Activated naive CD8-positive, alpha-beta T cell treated with anti-CD3 and anti-CD28 coated beads, Interleukin-2, amount 50 U/mL, for 24 hours (primary cell): ENCODE data around the gene TRABD2B.

ENCODE experiments used
- ATAC-seq: fragments of 150-1000 bp; cut with Tn5 transposase; one replicate; pipeline ENCODE4 v1.10.0; 2021
- DNase-seq: peaks from one replicate; pipeline ENCODE4 v3.0.0; 2021
- H3K27ac Mint-ChIP-seq: one replicate; pipeline ENCODE4 v1.8.0; 2021; ENCODE audit warnings: mild to moderate bottlenecking, mixed read lengths
- H3K27me3 Mint-ChIP-seq: one replicate; pipeline ENCODE4 v1.8.0; 2021; ENCODE audit warnings: mixed read lengths
- H3K36me3 Mint-ChIP-seq: one replicate; pipeline ENCODE4 v1.8.0; 2021; ENCODE audit warnings: low read depth, mixed read lengths
- H3K4me1 Mint-ChIP-seq: one replicate; pipeline ENCODE4 v1.8.0; 2021; ENCODE audit warnings: mixed read lengths
- H3K4me3 Mint-ChIP-seq: one replicate; pipeline ENCODE4 v1.8.0; 2021; ENCODE audit warnings: mild to moderate bottlenecking, moderate library complexity, mixed read lengths
- H3K9me3 Mint-ChIP-seq: one replicate; pipeline ENCODE4 v1.8.0; 2021; ENCODE audit warnings: mixed read lengths

TRABD2B gene

GRCh38 chr1:47890779-47891178, 106.4 kb downstream of the TRABD2B start:
- H3K27ac Mint-ChIP-seq, result no peak overlapping the region
- no peaks in the 10 kb centered on the region for H3K36me3 Mint-ChIP-seq
- H3K9me3 Mint-ChIP-seq, result no peaks in the 10 kb centered on the region
- ATAC-seq, result no peak
- no peak overlapping the region for H3K4me3 Mint-ChIP-seq
- peaks cover 6% of the 10 kb centered on the region for H3K27me3 Mint-ChIP-seq
- DNase-seq, result no peak
- H3K4me1 Mint-ChIP-seq, result no peaks in the 10 kb centered on the region

- Mint-ChIP-seq H3K36me3 (no peaks in the 10 kb centered on the region), H3K9me3 (no peaks in the 10 kb centered on the region), H3K27me3 (peaks cover 4% of the 10 kb centered on the region), H3K27ac (no peak overlapping the region), H3K4me1 (no peaks in the 10 kb centered on the region), H3K4me3 (no peak overlapping the region)
- DNase-seq, result no peak
- no peak for ATAC-seq
Observed at GRCh38 chr1:47888294-47888629, 108.9 kb downstream of the TRABD2B start.

DNA sequence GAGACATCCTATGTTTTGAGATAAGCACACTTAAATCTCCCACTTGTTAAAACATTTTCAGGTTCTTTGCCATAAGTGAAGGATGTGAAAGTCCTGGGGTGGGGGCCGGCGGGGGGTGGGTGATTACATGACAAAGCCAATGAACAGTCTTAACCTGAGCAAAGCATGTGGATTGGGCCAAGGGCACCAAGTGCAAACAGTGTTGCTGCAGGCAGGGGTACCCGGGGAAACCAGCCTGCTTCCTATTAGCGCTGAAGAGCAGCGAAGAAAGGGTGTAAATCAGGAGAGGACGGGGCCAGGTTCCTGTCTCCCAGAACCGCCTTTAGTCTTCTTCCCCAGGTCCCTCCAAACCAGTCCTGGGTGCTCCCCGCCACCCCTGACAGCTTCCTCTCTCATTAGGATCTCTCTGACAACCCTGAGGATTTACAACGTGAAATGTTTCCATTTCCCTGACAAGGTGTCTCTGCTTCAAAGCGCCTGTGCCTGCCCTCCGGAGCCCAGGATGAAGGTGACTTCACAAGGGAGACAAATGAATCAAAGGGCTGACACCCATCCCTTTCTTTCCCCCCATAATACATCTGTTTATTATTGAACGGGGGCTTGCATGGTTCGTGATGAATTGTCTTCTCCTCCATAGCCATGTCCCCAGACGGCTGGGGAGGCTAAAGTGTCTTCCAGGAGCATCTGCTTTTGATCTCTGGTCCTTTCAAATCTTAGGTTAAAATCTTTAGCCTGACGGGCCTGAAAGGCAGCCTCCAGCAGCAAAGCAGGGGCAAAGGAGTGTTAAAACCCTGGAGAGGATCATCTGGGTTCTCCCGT, 109.5 kb downstream of the TRABD2B start:
- no peak for DNase-seq
- Mint-ChIP-seq H3K36me3 (no peaks in the 10 kb centered on the region), H3K27ac (no peak overlapping the region), H3K9me3 (no peaks in the 10 kb centered on the region), H3K4me3 (no peak overlapping the region), H3K4me1 (no peaks in the 10 kb centered on the region), H3K27me3 (peaks cover 4% of the 10 kb centered on the region)
- ATAC-seq, result no peak

DNA sequence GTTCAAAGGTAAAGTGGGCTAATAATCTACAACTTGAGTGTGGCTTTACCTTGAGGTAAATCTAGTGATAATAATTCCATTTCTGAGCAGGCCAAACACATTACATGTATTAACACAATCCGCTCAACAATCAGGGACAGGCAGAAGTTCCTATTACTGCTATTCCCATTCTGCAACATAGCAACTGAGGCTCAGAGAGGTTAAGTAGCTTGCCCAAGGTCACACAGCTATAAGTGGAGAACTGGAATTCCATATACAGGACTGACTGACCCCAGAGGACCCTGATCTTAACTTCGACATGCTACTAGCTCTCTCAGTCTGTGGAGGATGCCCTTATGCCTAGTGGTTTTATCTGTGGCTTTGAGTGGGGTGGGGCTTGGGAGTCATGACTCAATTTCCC, 110.1 kb downstream of the TRABD2B start:
- Mint-ChIP-seq H3K9me3 (no peaks in the 10 kb centered on the region), H3K4me1 (no peaks in the 10 kb centered on the region), H3K36me3 (no peaks in the 10 kb centered on the region), H3K4me3 (no peak overlapping the region), H3K27ac (no peak overlapping the region), H3K27me3 (peaks cover 4% of the 10 kb centered on the region)
- DNase-seq (no peak), ATAC-seq (peak; percentile 60)

GRCh38 chr1:47886141-47886540, 111.0 kb downstream of the TRABD2B start:
- no peak overlapping the region for H3K4me3 Mint-ChIP-seq
- ATAC-seq (no peak), DNase-seq (no peak)
- H3K27me3 Mint-ChIP-seq, result peaks cover 4% of the 10 kb centered on the region
- no peaks in the 10 kb centered on the region for H3K36me3 Mint-ChIP-seq
- no peak overlapping the region for H3K27ac Mint-ChIP-seq
- H3K9me3 Mint-ChIP-seq, result no peaks in the 10 kb centered on the region
- no peaks in the 10 kb centered on the region for H3K4me1 Mint-ChIP-seq

DNA sequence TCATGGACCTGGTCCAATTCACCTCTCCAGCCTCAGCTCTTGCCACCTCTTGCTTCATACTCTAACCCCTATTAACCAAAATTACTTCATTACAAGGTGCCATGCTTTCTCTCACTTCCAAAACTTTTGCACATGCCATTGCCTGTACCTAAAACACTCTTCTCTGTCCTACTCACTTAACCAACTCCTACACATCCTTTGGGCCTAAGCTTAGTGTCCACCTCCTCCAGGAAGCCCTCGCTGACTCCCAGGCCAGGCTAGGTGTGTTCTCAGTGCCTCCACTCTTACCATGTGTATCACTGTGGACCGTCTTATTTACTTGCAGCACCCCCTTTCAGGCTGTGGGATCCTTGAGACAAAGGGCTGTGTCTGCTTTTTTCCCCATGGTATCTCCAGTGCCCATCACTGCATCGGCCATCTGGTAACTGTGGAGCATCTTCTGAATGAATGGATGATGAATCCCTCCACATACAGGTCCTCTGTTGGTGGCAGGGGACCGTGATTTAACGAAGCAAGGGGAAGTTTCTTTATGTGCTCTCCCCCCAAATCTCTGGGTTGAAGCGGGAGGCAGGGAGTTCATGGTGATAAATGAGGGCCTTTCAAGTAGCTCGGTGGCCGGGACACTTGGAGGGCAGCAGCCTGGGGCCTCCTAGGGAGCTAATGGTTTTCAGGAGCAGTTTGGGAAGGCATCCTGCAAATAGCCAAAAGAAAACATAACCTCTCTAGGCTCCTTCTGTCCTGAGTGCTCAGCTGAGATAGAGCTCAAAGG, 111.9 kb downstream of the TRABD2B start:
- ATAC-seq, result no peak
- Mint-ChIP-seq H3K4me1 (no peaks in the 10 kb centered on the region), H3K27me3 (peaks cover 4% of the 10 kb centered on the region), H3K4me3 (no peak overlapping the region), H3K36me3 (no peaks in the 10 kb centered on the region), H3K27ac (no peak overlapping the region), H3K9me3 (no peaks in the 10 kb centered on the region)
- no peak for DNase-seq

GRCh38 chr1:47883963-47884362, 113.2 kb downstream of the TRABD2B start:
- DNase-seq, result no peak
- Mint-ChIP-seq H3K4me3 (no peak overlapping the region), H3K4me1 (no peaks in the 10 kb centered on the region), H3K36me3 (no peaks in the 10 kb centered on the region), H3K27ac (no peak overlapping the region), H3K27me3 (peaks cover 4% of the 10 kb centered on the region), H3K9me3 (no peaks in the 10 kb centered on the region)
- no peak for ATAC-seq

- DNase-seq, result no peak
- Mint-ChIP-seq H3K4me1 (no peaks in the 10 kb centered on the region), H3K36me3 (no peaks in the 10 kb centered on the region), H3K27me3 (no peaks in the 10 kb centered on the region), H3K4me3 (no peak overlapping the region), H3K27ac (no peak overlapping the region), H3K9me3 (no peaks in the 10 kb centered on the region)
- no peak for ATAC-seq
Observed at GRCh38 chr1:47881505-47882442, 115.4 kb downstream of the TRABD2B start.

GRCh38 chr1:47876587-47876963, 120.6 kb downstream of the TRABD2B start:
- Mint-ChIP-seq H3K36me3 (no peaks in the 10 kb centered on the region), H3K27ac (no peak overlapping the region), H3K4me1 (no peaks in the 10 kb centered on the region), H3K4me3 (no peak overlapping the region), H3K27me3 (peaks cover 5% of the 10 kb centered on the region), H3K9me3 (no peaks in the 10 kb centered on the region)
- ATAC-seq (no peak), DNase-seq (no peak)

DNA sequence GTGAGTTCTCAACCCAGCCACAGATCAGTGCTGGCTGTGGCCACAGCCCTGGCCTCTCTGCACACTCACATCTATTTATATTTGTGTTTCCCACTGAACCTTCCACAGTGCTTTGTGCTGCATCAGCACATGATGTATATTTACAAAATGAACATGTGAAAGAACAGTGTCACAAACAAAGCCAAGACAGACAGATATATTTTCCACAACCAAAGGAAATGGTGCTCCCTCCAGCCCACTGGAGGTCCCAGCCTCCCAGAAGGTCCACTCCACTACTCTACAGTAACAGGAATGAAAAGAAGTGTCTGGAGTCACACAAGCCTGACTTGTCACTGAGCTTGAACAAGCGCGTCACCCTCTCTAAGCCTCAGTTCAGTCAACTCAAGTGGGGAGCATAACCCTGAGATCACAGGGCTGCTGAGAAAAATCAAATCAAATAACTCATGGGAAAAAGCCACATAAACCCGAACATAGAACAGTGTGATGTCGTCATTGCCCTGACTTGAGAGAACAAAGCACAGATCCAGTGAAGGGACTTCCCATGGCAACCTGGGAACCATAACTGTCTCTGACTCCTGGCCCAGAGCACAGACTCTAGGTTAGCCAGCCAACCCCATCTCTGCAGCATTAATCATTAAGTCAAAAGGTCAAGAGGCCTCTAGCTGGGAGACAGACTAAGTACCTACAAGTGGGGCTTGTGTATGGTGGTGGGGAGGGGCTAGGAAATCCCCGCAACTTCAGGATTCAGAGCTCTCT, 121.2 kb downstream of the TRABD2B start:
- no peaks in the 10 kb centered on the region for H3K4me1 Mint-ChIP-seq
- no peak overlapping the region for H3K4me3 Mint-ChIP-seq
- peaks cover 5% of the 10 kb centered on the region for H3K27me3 Mint-ChIP-seq
- ATAC-seq (peak; percentile 38), DNase-seq (no peak)
- no peaks in the 10 kb centered on the region for H3K9me3 Mint-ChIP-seq
- no peaks in the 10 kb centered on the region for H3K36me3 Mint-ChIP-seq
- no peak overlapping the region for H3K27ac Mint-ChIP-seq

- Mint-ChIP-seq H3K4me1 (no peaks in the 10 kb centered on the region), H3K36me3 (no peaks in the 10 kb centered on the region), H3K9me3 (no peaks in the 10 kb centered on the region), H3K4me3 (no peak overlapping the region), H3K27ac (no peak overlapping the region), H3K27me3 (peaks cover 5% of the 10 kb centered on the region)
- ATAC-seq, result no peak
- DNase-seq, result no peak
Observed at GRCh38 chr1:47875036-47875435, 122.1 kb downstream of the TRABD2B start.

GRCh38 chr1:47873337-47873736, 123.8 kb downstream of the TRABD2B start:
- no peak for DNase-seq
- Mint-ChIP-seq H3K4me1 (no peaks in the 10 kb centered on the region), H3K36me3 (no peaks in the 10 kb centered on the region), H3K4me3 (no peak overlapping the region), H3K27me3 (peaks cover 5% of the 10 kb centered on the region), H3K27ac (no peak overlapping the region), H3K9me3 (no peaks in the 10 kb centered on the region)
- no peak for ATAC-seq

- Mint-ChIP-seq H3K27ac (no peak overlapping the region), H3K36me3 (no peaks in the 10 kb centered on the region), H3K27me3 (peaks cover 7% of the 10 kb centered on the region), H3K9me3 (no peaks in the 10 kb centered on the region), H3K4me1 (no peaks in the 10 kb centered on the region), H3K4me3 (no peak overlapping the region)
- ATAC-seq (no peak), DNase-seq (no peak)
Observed at GRCh38 chr1:47872886-47873285, 124.3 kb downstream of the TRABD2B start.

- H3K4me1 Mint-ChIP-seq, result no peaks in the 10 kb centered on the region
Observed at GRCh38 chr1:47871799-47872353, 125.3 kb downstream of the TRABD2B start.

More at GRCh38 chr1:47871799-47872353, 125.3 kb downstream of the TRABD2B start:
- no peak for DNase-seq
- Mint-ChIP-seq H3K27me3 (peaks cover 9% of the 10 kb centered on the region), H3K36me3 (no peaks in the 10 kb centered on the region), H3K27ac (no peak overlapping the region), H3K9me3 (no peaks in the 10 kb centered on the region), H3K4me3 (no peak overlapping the region)
- ATAC-seq, result no peak
